ENCODE measurements around the gene FADD.

- TF ChIP-seq, protein P1, sequence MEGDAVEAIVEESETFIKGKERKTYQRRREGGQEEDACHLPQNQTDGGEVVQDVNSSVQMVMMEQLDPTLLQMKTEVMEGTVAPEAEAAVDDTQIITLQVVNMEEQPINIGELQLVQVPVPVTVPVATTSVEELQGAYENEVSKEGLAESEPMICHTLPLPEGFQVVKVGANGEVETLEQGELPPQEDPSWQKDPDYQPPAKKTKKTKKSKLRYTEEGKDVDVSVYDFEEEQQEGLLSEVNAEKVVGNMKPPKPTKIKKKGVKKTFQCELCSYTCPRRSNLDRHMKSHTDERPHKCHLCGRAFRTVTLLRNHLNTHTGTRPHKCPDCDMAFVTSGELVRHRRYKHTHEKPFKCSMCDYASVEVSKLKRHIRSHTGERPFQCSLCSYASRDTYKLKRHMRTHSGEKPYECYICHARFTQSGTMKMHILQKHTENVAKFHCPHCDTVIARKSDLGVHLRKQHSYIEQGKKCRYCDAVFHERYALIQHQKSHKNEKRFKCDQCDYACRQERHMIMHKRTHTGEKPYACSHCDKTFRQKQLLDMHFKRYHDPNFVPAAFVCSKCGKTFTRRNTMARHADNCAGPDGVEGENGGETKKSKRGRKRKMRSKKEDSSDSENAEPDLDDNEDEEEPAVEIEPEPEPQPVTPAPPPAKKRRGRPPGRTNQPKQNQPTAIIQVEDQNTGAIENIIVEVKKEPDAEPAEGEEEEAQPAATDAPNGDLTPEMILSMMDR (IDR thresholded peaks at IDR 0.05 in 8 of 11, conservative IDR thresholded peaks at IDR 0.05 in 3 of 11): no peak
- TF ChIP-seq POLR2AphosphoS5 (IDR thresholded peaks at IDR 0.05): no peak
- TF ChIP-seq POLR2A (IDR thresholded peaks at IDR 0.05): no peak
These were observed 30.9 kb downstream of the FADD start for GRCh38 chr11:70233962-70234361.
